GF-D8 (cell line): ENCODE data around the gene CREB3L1.
"Not testable (repeated sequence)": the region's sequence is repeated elsewhere in the genome, so short reads cannot be mapped to it uniquely, and the experiment has no call there.

Source experiments
- DNase-seq: peaks from one replicate; lab custom pipeline; 2025; lab: John Stamatoyannopoulos, UW

CREB3L1 gene

DNA sequence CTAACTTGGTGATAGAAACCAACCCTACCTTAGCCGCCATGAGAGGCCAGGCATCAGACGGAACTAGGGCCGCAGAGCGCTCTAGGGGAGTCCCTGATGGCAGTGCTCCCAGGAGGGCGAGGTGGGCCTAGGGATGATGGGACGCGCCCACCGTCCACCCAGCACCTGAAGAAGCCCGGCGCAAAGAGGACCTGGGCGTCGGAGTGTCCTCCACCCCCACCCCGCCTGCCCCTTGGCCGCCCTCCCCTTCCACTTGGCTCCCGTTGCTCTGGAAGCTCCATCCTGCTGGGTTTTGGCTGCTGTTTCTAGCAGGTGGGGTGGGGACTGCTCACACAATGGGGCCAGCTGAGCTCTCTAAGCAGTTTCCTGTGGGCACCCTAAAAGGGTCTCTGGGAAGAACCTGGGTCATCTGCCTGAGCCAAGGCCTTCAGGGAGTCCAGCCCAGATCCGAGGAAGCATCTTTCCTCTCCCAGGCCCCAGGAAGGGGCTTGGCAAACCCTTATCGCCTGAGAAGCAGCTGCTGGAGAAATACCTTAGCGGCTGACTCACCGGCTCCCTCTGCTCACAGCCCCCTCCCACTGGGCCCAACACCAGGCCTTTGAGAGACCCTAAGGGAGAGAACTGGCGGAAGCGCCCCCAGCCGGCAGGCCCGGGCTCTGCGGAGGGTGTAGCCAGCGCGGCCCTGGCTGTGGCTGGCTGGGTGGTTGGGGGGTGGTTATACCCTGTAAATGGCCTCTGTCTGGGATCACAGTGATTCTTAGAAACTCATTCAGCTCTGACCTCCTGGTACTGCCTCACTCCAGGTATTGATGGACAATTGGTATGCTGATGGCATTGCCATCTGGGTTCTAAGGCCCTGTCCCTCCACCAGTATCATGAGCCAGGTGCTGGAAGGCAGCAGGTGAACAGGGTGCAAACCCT lies 19.3 kb downstream of the CREB3L1 start:
- no peak for DNase-seq

GRCh38 chr11:46298699-46299433 lies 21.4 kb downstream of the CREB3L1 start:
- no peak for DNase-seq

DNA sequence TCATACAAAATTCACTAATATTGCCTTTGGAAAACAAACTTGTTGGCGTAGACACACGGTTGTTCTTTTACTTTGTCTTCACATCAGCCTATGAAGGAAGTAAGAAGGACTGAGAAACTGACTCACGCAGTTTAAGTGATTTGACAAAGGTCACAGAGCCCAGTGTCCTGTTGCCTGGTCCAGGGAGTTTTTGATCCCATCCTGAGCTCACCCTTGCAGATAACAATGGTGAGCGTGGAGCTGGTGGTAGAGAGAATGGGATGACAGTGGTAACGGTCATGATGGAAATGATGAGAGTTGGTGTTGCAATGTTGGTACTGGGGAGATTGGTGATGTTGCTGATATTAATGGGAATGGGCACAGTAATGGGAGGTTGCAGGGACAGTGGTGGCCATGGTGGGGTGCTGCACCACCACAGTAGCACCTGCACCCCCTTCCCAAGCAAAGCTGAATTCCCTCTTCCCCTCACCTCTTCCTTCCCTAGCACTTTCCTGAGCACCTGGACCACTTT lies 22.0 kb downstream of the CREB3L1 start:
- no peak for DNase-seq

DNA sequence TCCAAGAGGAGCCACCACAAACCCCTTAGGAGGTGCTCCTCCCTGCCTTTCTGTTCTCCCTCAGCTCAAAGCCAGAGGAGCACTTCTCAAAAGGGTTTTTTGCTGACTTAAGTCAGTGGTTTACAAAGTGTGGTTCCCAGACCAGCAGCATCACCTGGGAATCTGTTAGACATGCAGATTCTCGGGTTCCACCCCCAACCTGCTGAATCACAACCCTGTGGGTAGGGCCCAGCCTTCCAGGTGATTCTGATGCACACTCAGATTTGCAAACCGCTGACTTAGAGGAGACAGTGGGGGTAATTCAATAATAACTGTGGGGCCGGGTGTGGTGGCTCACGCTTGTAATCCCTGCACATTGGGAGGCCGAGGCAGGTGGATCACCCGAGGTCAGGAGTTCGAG lies 22.8 kb downstream of the CREB3L1 start:
- DNase-seq = no peak

- DNase-seq = no peak
Measured at GRCh38 chr11:46302866-46303265, 25.4 kb downstream of the CREB3L1 start.

GRCh38 chr11:46304036-46304435 lies 26.6 kb downstream of the CREB3L1 start:
- not testable (repeated sequence) for DNase-seq

GRCh38 chr11:46304605-46305179 lies 27.2 kb downstream of the CREB3L1 start:
- no peak for DNase-seq

DNA sequence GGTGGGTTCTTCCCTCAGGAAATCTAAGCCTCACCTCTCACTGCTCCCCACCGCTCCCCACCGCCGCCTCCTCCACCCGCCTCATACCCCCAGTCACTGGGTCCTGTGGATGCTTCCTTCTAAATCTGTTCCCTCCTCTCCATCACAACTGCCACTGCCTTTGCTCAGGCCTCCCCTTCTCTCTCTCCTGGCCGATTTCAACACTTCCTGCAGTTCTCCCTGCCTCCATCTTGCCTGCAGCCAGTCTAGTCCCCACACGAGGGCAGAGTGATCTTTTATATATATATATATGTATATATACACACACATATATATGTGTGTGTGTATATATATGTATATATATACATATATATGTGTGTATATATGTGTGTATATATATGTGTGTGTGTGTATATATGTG lies 27.8 kb downstream of the CREB3L1 start:
- peak; percentile 46 for DNase-seq

DNA sequence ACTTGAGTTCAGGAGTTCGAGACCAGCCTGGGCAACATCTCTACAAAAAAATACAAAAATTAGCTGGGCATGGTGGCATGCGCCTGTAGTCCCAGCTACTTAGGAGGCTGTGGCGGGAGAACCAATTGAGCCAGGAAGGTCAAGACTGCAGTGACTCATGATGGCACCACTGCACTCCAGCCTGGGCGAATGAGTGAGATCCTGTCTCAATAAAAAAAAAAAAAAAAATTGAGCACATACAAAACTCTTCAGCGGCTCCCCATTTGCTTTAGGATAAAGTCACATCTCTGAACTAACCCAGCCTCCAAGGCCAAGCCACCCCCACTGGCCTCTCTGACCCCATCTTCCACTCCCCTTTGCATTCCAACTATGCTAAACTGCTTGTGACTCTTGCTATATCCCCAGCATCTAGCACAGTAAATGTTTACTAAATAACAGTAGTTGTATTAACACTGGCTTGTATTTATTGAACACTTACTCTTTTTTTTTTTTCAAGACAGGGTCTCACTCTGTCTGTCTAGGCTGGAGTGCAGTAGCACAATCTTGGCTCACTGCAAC lies 28.9 kb downstream of the CREB3L1 start:
- DNase-seq = no peak

- no peak for DNase-seq
Measured at GRCh38 chr11:46307369-46307768, 29.9 kb downstream of the CREB3L1 start.

DNA sequence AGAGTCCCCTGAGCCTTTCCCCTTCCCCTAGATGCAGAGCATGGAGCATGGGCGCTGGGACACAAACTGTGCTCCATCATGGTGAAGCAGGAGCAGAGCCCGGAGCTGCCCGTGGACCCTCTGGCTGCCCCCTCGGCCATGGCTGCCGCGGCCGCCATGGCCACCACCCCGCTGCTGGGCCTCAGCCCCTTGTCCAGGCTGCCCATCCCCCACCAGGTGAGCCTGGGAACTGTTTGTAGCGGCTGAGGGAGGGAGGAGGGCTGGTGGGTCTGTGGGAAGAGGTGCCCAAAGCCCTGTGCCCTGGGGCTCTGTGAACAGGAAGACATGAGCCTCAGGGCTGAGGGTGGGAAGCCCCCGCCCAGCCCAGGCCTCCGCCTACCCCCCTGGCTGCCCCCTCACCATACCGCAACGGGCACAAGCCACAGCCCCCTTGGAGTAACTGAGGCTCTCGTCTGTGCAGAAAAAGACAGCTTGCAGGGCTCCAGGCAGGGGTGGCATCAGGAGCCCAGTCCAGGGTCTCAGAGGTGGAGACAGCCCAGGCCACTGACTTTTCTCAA lies 30.4 kb downstream of the CREB3L1 start:
- DNase-seq = no peak

DNA sequence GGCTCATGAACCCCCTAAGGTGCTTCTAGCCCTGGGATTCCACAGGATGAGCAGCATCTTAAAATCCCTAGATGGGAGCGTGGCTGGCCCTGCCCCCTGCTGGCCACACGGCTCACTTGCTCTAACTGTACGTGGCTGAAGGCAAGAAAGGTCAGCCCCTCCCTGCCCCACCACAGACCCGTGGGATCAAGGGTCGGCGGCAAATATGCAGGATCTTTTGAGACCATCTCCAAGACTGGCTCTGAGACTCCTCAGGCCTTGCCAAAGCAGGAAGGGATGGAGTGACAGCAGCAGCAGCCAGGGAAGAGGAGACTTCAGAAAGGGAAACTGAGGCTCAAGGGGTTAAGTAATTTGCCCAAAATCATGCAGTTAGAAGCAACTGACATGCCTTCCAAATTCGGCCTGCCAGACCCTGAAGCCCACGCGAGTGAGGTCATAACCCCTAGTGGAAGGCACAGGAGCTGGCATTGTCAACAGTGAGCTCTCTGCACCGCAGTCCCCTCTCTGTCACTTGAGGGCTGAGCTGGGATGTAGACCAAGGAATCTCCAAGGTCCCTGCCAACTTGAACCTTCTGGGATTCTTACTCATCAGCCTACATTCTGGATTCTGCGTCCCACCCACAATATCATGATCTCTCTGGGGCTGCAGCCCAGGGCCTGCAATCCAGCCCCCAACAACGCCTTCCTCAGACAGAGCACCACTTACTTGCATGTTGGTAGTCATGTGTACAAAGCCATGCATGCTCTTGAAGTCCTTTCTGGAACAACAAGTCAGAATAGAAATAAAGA lies 31.4 kb downstream of the CREB3L1 start:
- no peak for DNase-seq

- DNase-seq = no peak
Measured at GRCh38 chr11:46309814-46310259, 32.4 kb downstream of the CREB3L1 start.

- no peak for DNase-seq
Measured at GRCh38 chr11:46315033-46315738, 37.7 kb downstream of the CREB3L1 start.

DNA sequence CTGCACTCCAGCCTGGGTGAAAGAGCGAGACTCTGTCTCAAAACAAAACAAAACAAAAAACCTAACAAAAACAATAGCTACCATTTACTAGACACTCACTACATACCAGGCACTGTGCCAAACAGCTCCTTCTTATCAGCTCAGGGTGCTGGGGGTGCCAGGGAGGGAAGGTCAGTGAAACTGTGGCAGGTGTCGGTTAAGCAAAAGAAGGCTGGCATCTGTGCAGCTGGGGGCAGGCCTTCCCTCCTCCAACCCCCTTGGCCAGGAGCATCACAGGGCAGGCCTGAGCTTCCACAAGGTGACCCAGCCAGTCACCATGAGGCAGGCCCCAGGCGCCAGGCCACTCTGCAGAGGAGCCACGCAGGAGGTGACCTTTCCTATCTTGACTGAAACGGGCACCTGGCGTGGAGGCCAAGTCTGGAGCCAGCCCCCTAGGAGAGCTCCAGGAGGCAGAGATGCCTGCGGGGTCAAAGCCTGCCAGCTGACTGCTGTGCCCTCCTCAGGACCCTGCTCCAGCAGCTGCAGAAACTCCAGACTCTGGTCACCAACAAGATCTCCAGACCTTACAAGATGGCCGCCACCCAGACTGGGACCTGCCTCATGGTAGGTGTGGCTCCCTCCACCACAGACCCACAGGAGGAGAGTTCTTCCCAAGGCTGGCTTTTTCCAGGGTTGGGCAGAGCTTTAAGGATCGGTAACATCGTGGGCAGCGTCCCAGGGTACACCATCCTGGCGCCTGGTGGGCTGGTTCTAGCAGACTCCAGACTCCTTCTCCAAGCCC lies 38.5 kb downstream of the CREB3L1 start:
- no peak for DNase-seq

DNA sequence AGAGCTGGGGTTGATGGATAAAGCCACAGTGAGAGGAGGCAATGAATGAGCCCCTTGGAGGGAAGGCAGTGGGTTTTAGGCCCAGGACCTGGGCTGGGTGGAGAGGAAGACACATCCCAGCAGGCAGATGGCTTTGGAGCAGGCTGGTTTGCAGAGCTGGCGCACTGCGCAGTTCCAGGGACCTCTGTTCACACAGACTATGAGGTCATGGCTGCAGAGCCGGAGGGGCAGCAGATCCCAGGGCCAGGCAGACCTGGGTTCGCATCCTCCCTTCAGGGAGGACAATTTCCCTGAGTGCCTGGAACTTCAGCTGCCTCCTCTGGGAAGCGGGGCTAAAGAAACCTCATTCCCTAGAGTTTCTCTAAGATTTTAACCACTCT lies 41.6 kb downstream of the CREB3L1 start:
- DNase-seq = no peak

DNA sequence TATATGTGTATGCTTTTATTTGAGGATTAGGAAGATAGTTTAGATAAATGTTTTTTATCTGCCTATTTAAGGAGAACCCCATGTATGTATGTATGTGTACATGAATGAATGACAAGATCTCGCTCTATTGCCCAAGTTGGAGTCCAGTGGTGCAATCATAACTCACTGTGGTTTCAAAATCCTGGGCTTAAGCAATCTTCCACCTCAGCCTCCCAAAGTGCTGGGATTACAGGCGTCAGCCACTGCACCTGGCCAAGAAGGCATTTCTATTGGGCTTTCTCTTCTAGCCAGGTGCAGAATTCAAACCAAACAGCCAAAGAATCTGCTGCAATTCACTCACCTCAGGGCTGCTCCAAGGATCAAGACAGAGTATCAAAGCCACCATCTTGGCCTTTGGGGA lies 44.3 kb downstream of the CREB3L1 start:
- DNase-seq = peak; percentile 32

- DNase-seq = no peak
Measured at GRCh38 chr11:46322759-46323158, 45.3 kb downstream of the CREB3L1 start.

- no peak for DNase-seq
Measured at GRCh38 chr11:46326813-46327416, 49.5 kb downstream of the CREB3L1 start.
